ENCODE results near the gene SLC1A2. TPM values are rescaled to one million over a fixed set of nuclear protein-coding genes. Genes with fewer than 3 reads are reported as not detected.

The SLC1A2 gene
- total RNA-seq, 1 donor from 2014 or later: not detected

- DNase-seq (ENCODE audit: low read depth): no peak
- no peak for TF ChIP-seq CTCF (IDR thresholded peaks at IDR 0.05; ENCODE audit: insufficient read depth, low read length, poor library complexity, severe bottlenecking)
- no peak overlapping the region for H3K4me3 ChIP-seq (ENCODE audit: low read depth, low read length)
- no peaks in the 10 kb centered on the region for H3K27me3 ChIP-seq (ENCODE audit: control insufficient read depth, insufficient read depth, low read length)
- no peaks in the 10 kb centered on the region for H3K36me3 ChIP-seq (ENCODE audit: control insufficient read depth, insufficient read depth, low read length)
Observed at GRCh38 chr11:35245786-35246185, 173.6 kb downstream of the SLC1A2 start.

- no peak for DNase-seq (ENCODE audit: low read depth)
- TF ChIP-seq CTCF (IDR thresholded peaks at IDR 0.05; ENCODE audit: insufficient read depth, low read length, poor library complexity, severe bottlenecking): no peak
- H3K36me3 ChIP-seq (ENCODE audit: control insufficient read depth, insufficient read depth, low read length): no peaks in the 10 kb centered on the region
Observed at GRCh38 chr11:35245056-35245455, 174.3 kb downstream of the SLC1A2 start.

GRCh38 chr11:35243774-35244173 lies 175.6 kb downstream of the SLC1A2 start:
- Histone ChIP-seq H3K36me3 (ENCODE audit: control insufficient read depth, insufficient read depth, low read length) (no peaks in the 10 kb centered on the region), H3K27me3 (ENCODE audit: control insufficient read depth, insufficient read depth, low read length) (no peaks in the 10 kb centered on the region), H3K4me3 (ENCODE audit: low read depth, low read length) (no peak overlapping the region)
- TF ChIP-seq CTCF (IDR thresholded peaks at IDR 0.05; ENCODE audit: insufficient read depth, low read length, poor library complexity, severe bottlenecking): no peak
- DNase-seq (ENCODE audit: low read depth): no peak

More at GRCh38 chr11:35245056-35245455, 174.3 kb downstream of the SLC1A2 start:
- Histone ChIP-seq H3K4me3 (ENCODE audit: low read depth, low read length) (no peak overlapping the region), H3K27me3 (ENCODE audit: control insufficient read depth, insufficient read depth, low read length) (no peaks in the 10 kb centered on the region)

GRCh38 chr11:35242412-35243242 lies 176.7 kb downstream of the SLC1A2 start:
- Histone ChIP-seq H3K27me3 (ENCODE audit: control insufficient read depth, insufficient read depth, low read length) (no peaks in the 10 kb centered on the region), H3K4me3 (ENCODE audit: low read depth, low read length) (no peak overlapping the region), H3K36me3 (ENCODE audit: control insufficient read depth, insufficient read depth, low read length) (no peaks in the 10 kb centered on the region)
- TF ChIP-seq CTCF (IDR thresholded peaks at IDR 0.05; ENCODE audit: insufficient read depth, low read length, poor library complexity, severe bottlenecking): no peak
- no peak for DNase-seq (ENCODE audit: low read depth)

GRCh38 chr11:35241531-35241930 lies 177.8 kb downstream of the SLC1A2 start:
- Histone ChIP-seq H3K36me3 (ENCODE audit: control insufficient read depth, insufficient read depth, low read length) (no peaks in the 10 kb centered on the region), H3K4me3 (ENCODE audit: low read depth, low read length) (no peak overlapping the region), H3K27me3 (ENCODE audit: control insufficient read depth, insufficient read depth, low read length) (no peaks in the 10 kb centered on the region)
- no peak for TF ChIP-seq CTCF (IDR thresholded peaks at IDR 0.05; ENCODE audit: insufficient read depth, low read length, poor library complexity, severe bottlenecking)
- DNase-seq (ENCODE audit: low read depth): no peak

- Histone ChIP-seq H3K27me3 (ENCODE audit: control insufficient read depth, insufficient read depth, low read length) (no peaks in the 10 kb centered on the region), H3K4me3 (ENCODE audit: low read depth, low read length) (no peak overlapping the region), H3K36me3 (ENCODE audit: control insufficient read depth, insufficient read depth, low read length) (no peaks in the 10 kb centered on the region)
- TF ChIP-seq CTCF (IDR thresholded peaks at IDR 0.05; ENCODE audit: insufficient read depth, low read length, poor library complexity, severe bottlenecking): no peak
- DNase-seq (ENCODE audit: low read depth): no peak
Observed at GRCh38 chr11:35241083-35241482, 178.3 kb downstream of the SLC1A2 start.
